Measurements from ENCODE around the gene BAX.

BAX gene

GRCh38 chr19:48963371-48964204 lies 8.9 kb downstream of the BAX start:
- peak; percentile 87 for DNase-seq

- no peak for DNase-seq
These were observed 9.7 kb downstream of the BAX start for GRCh38 chr19:48964205-48965039.

- peak; percentile 96 for DNase-seq
These were observed 10.5 kb downstream of the BAX start, which contains the start of gene FTL for GRCh38 chr19:48965040-48965805. FTL (plus strand) TSS chr19:48965309; CDS start chr19:48965508, 199 bp downstream.

GRCh38 chr19:48965806-48966540 lies 11.3 kb downstream of the BAX start:
- DNase-seq, result peak; percentile 96

GRCh38 chr19:48966541-48967345 lies 12.1 kb downstream of the BAX start:
- DNase-seq, result no peak

- DNase-seq, result no peak
These were observed 12.9 kb downstream of the BAX start for GRCh38 chr19:48967346-48968178.

- no peak for DNase-seq
These were observed 13.5 kb downstream of the BAX start for GRCh38 chr19:48968179-48968661.

GRCh38 chr19:48968813-48969218 lies 14.1 kb downstream of the BAX start:
- DNase-seq, result no peak

GRCh38 chr19:48969276-48970138 lies 14.8 kb downstream of the BAX start:
- DNase-seq, result no peak

- no peak for DNase-seq
These were observed 15.6 kb downstream of the BAX start for GRCh38 chr19:48970139-48970766.

GRCh38 chr19:48970923-48971395 lies 16.3 kb downstream of the BAX start:
- DNase-seq, result peak; percentile 93

GRCh38 chr19:48975947-48976847 lies 21.5 kb downstream of the BAX start:
- DNase-seq, result peak; percentile 68

GRCh38 chr19:48977061-48977460 lies 22.4 kb downstream of the BAX start:
- no peak for DNase-seq

- DNase-seq, result no peak
These were observed 27.6 kb downstream of the BAX start for GRCh38 chr19:48982280-48982679.

- DNase-seq, result no peak
These were observed 31.0 kb downstream of the BAX start for GRCh38 chr19:48985711-48986110.

- DNase-seq, result no peak
These were observed 31.5 kb downstream of the BAX start for GRCh38 chr19:48986211-48986610.

- no peak for DNase-seq
These were observed 32.6 kb downstream of the BAX start for GRCh38 chr19:48987323-48987722.

GRCh38 chr19:48988286-48988685 lies 33.6 kb downstream of the BAX start:
- DNase-seq, result no peak
